ENCODE measurements around the gene BRSK2.

- no peak for TF ChIP-seq CTCF (IDR thresholded peaks at IDR 0.05)
- TF ChIP-seq POLR2A (IDR thresholded peaks at IDR 0.05) = no peak
Observed at GRCh38 chr11:1504138-1504537, 114.4 kb downstream of the BRSK2 start.

Measured in Peyer's patch (tissue), 4 donors.